Colonic mucosa (tissue), 4 donors: ENCODE results near the gene TMCC1. TPM values are rescaled to one million over a fixed set of nuclear protein-coding genes. Genes with fewer than 3 reads are reported as not detected.
"Not testable (repeated sequence)": the region's sequence is repeated elsewhere in the genome, so short reads cannot be mapped to it uniquely, and the experiment has no call there.

Experiments used
- DNase-seq: peaks from one replicate; pipeline ENCODE4 v3.0.0-alpha.2; 2020
- H3K27ac ChIP-seq: fragments of 200-600 bp; one replicate; pipeline ENCODE4 v1.8.0; 2021
- H3K27me3 ChIP-seq: fragments of 200-600 bp; one replicate; pipeline ENCODE4 v1.8.0; 2021
- H3K36me3 ChIP-seq: fragments of 200-600 bp; one replicate; pipeline ENCODE4 v1.8.0; 2021
- H3K4me1 ChIP-seq: fragments of 200-600 bp; one replicate; pipeline ENCODE4 v1.8.0; 2021; ENCODE audit warnings: mild to moderate bottlenecking
- H3K4me3 ChIP-seq: fragments of 200-600 bp; one replicate; pipeline ENCODE4 v1.8.0; 2021
- H3K9ac ChIP-seq, 2 donors: one replicate each; pipeline ENCODE4 v1.7.0; 2013; ENCODE audit warnings: control low read depth in 2 of 2, low read depth in 2 of 2, low read length in 2 of 2
- H3K9me3 ChIP-seq: fragments of 200-600 bp; one replicate; pipeline ENCODE4 v1.8.0; 2021
- CTCF ChIP-seq: fragments of 200-600 bp; IDR thresholded peaks from one replicate; pipeline ENCODE4 v1.8.0; 2022; ENCODE audit warnings: antibody characterized with exemption, mild to moderate bottlenecking
- intact Hi-C: fragments of 100-400 bp; cut with DNase I; formaldehyde crosslinking; loops from one replicate; pipeline ENCODE4 v1.14.1; 2022
- total RNA-seq, 2 donors: library from RNA; stranded (reverse); fragmentation: NEBNext Ultra II Directional in 1 of 2; extraction: Animal tissue kit (Norgen Biotek cat#: 25700) in 1 of 2; gene quantifications; one replicate each; pipeline ENCODE4 v1.2.1, GENCODE V29; 2021
- donor health status: healthy.
- donor health status: DM: no; HTN: no; CAD: no.
- donor health status: DM: no; HTN: no; CAD: no.

TMCC1 gene
- total RNA-seq, 2 donors from 2014 or later: 23.2 to 32.8 TPM

GRCh38 chr3:129913618-129914017, 20.1 kb upstream of the TMCC1 start:
- no peak overlapping the region for H3K4me3 ChIP-seq
- intact Hi-C loops: no loop called here
- no peak for TF ChIP-seq CTCF
- H3K9ac ChIP-seq: no peak overlapping the region
- H3K36me3 ChIP-seq: no peaks in the 10 kb centered on the region
- H3K4me1 ChIP-seq: no peaks in the 10 kb centered on the region
- peaks cover 6% of the 10 kb centered on the region for H3K9me3 ChIP-seq
- DNase-seq: no peak
- no peaks in the 10 kb centered on the region for H3K27me3 ChIP-seq
- H3K27ac ChIP-seq: no peak overlapping the region

GRCh38 chr3:129911261-129911861, 17.9 kb upstream of the TMCC1 start:
- Histone ChIP-seq H3K9me3 (peaks cover 5% of the 10 kb centered on the region), H3K4me3 (no peak overlapping the region), H3K36me3 (no peaks in the 10 kb centered on the region), H3K27me3 (no peaks in the 10 kb centered on the region), H3K27ac (no peak overlapping the region), H3K4me1 (no peaks in the 10 kb centered on the region), H3K9ac (no peak overlapping the region)
- DNase-seq: no peak
- TF ChIP-seq CTCF: no peak
- intact Hi-C loops: no loop called here

GRCh38 chr3:129909235-129909634, 15.7 kb upstream of the TMCC1 start:
- intact Hi-C loops, H3K9me3 ChIP-seq, H3K36me3 ChIP-seq, H3K4me3 ChIP-seq, H3K9ac ChIP-seq, H3K4me1 ChIP-seq, H3K27ac ChIP-seq, DNase-seq, H3K27me3 ChIP-seq: not testable (repeated sequence)

- peaks cover 9% of the 10 kb centered on the region for H3K9me3 ChIP-seq
- no peak for DNase-seq
- H3K9ac ChIP-seq: no peak overlapping the region
- H3K36me3 ChIP-seq: no peaks in the 10 kb centered on the region
- no peak overlapping the region for H3K4me3 ChIP-seq
- H3K27ac ChIP-seq: no peak overlapping the region
- no peaks in the 10 kb centered on the region for H3K27me3 ChIP-seq
- H3K4me1 ChIP-seq: no peaks in the 10 kb centered on the region
- intact Hi-C loops: no loop called here
- no peak for TF ChIP-seq CTCF
Observed at GRCh38 chr3:129908417-129908816, 14.9 kb upstream of the TMCC1 start.

- H3K9me3 ChIP-seq, intact Hi-C loops, H3K4me1 ChIP-seq, H3K27ac ChIP-seq, H3K9ac ChIP-seq, H3K36me3 ChIP-seq, H3K4me3 ChIP-seq, H3K27me3 ChIP-seq, DNase-seq: not testable (repeated sequence)
Observed at GRCh38 chr3:129901272-129901671, 7.8 kb upstream of the TMCC1 start.

GRCh38 chr3:129897026-129897425, 3.5 kb upstream of the TMCC1 start:
- no peak for TF ChIP-seq CTCF
- no peak for DNase-seq
- intact Hi-C loops: no loop called here
- no peak overlapping the region for H3K9ac ChIP-seq
- H3K4me1 ChIP-seq: peaks cover 4% of the 10 kb centered on the region
- no peaks in the 10 kb centered on the region for H3K27me3 ChIP-seq
- no peaks in the 10 kb centered on the region for H3K9me3 ChIP-seq
- no peak overlapping the region for H3K27ac ChIP-seq
- H3K36me3 ChIP-seq: no peaks in the 10 kb centered on the region
- no peak overlapping the region for H3K4me3 ChIP-seq
